Uterus (tissue), 4 donors: ENCODE measurements around the gene KDELR3. TPM values are rescaled to one million over a fixed set of nuclear protein-coding genes. Genes with fewer than 3 reads are reported as not detected.

ENCODE experiments used
- DNase-seq, 2 donors: peaks; one replicate each; pipeline ENCODE4 v3.0.0-alpha.2; 2019 to 2020
- H3K27ac ChIP-seq, 2 donors: fragments of 200-600 bp; sonication (generic); 1 replicate in 1 of 2; 2 replicates in 1 of 2; pipeline ENCODE4 v1.5.1; 2016 to 2018
- H3K27me3 ChIP-seq, 2 donors: fragments of 200-600 bp; sonication (generic); one replicate each; pipeline ENCODE4 v1.5.1; 2018 to 2019; ENCODE audit warnings: control low read depth in 1 of 2
- H3K36me3 ChIP-seq, 2 donors: fragments of 200-600 bp; sonication (generic); one replicate each; pipeline ENCODE4 v1.5.1; 2019; ENCODE audit warnings: control low read depth in 1 of 2
- H3K4me1 ChIP-seq, 2 donors: fragments of 200-600 bp; sonication (generic); one replicate each; pipeline ENCODE4 v1.5.1; 2018 to 2019; ENCODE audit warnings: control low read depth in 1 of 2
- H3K4me3 ChIP-seq, 2 donors: fragments of 200-600 bp; sonication (generic); 1 replicate in 1 of 2; 2 replicates in 1 of 2; pipeline ENCODE4 v1.5.1; 2018 to 2019; ENCODE audit warnings: mild to moderate bottlenecking in 1 of 2
- H3K9me3 ChIP-seq, 2 donors: fragments of 200-600 bp; sonication (generic); one replicate each; pipeline ENCODE4 v1.5.1; 2019; ENCODE audit warnings: control low read depth in 1 of 2
- POLR2A ChIP-seq, 2 donors: fragments of 450-650 bp; IDR thresholded peaks; one replicate each; pipeline ENCODE4 v1.6.1; 2016; ENCODE audit warnings: antibody characterized with exemption in 2 of 2, mild to moderate bottlenecking in 1 of 2, moderate library complexity in 1 of 2
- intact Hi-C: fragments of 100-400 bp; cut with DNase I; formaldehyde crosslinking; loops from one replicate; pipeline ENCODE4 v1.15.1; 2023; ENCODE audit warnings: low total_unique reads
- total RNA-seq, 4 donors: library from RNA; depleted of rRNA in 3 of 4; stranded (reverse); fragments of >200 nt in 3 of 4; gene quantifications; one replicate each; pipeline versions ENCODE4 v1.1.0 to v1.2.4, GENCODE V29; 2014 to 2023
- TF ChIP-seq, protein P1 (sequence below), 4 experiments: fragments of 200-600 bp in 2 of 4; fragments of 450-650 bp in 2 of 4; sonication (generic) in 2 of 4; IDR thresholded peaks; one replicate each; pipeline ENCODE4 v1.5.1; 2016 to 2019; ENCODE audit warnings: antibody characterized with exemption in 4 of 4, mild to moderate bottlenecking in 2 of 4, moderate library complexity in 1 of 4
- donor health status: DM: yes; HTN: yes; CAD: no.

The KDELR3 gene
- total RNA-seq, 4 donors from 2014 or later, result 0.77 to 43.1 (median 4.7) TPM; not detected in 1

DNA sequence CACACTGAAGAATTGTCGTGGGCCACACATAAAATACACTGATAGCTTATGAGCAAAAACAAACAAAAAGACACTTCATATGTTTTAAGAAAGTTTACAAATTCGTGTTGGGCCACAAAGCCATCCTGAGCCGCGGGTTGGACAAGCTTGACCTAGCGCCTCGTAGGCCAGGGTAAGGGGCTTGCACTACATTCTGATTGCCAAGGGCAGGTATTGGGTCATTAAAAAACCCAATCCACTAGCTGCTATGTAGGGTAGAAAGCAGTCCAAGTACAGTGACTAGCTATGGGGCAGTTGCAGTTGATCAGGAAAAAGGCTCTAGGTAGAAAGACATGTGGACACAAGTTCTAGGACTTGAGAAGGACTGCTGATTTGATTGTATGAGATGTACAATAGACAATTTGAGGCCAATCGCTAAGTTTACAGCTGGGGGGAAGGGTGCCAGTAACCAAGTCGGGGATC, 14.0 kb downstream of the KDELR3 start:
- TF ChIP-seq, protein P1, sequence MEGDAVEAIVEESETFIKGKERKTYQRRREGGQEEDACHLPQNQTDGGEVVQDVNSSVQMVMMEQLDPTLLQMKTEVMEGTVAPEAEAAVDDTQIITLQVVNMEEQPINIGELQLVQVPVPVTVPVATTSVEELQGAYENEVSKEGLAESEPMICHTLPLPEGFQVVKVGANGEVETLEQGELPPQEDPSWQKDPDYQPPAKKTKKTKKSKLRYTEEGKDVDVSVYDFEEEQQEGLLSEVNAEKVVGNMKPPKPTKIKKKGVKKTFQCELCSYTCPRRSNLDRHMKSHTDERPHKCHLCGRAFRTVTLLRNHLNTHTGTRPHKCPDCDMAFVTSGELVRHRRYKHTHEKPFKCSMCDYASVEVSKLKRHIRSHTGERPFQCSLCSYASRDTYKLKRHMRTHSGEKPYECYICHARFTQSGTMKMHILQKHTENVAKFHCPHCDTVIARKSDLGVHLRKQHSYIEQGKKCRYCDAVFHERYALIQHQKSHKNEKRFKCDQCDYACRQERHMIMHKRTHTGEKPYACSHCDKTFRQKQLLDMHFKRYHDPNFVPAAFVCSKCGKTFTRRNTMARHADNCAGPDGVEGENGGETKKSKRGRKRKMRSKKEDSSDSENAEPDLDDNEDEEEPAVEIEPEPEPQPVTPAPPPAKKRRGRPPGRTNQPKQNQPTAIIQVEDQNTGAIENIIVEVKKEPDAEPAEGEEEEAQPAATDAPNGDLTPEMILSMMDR (IDR thresholded peaks at IDR 0.05), result no peak
- TF ChIP-seq POLR2A (IDR thresholded peaks at IDR 0.05), result no peak
- Histone ChIP-seq H3K4me1 (no peaks in the 10 kb centered on the region), H3K9me3 (no peaks in the 10 kb centered on the region), H3K36me3 (no peaks in the 10 kb centered on the region), H3K4me3 (no peak overlapping the region), H3K27me3 (no peaks in the 10 kb centered on the region), H3K27ac (no peak overlapping the region)
- intact Hi-C loops, result no loop called here
- DNase-seq, result no peak

DNA sequence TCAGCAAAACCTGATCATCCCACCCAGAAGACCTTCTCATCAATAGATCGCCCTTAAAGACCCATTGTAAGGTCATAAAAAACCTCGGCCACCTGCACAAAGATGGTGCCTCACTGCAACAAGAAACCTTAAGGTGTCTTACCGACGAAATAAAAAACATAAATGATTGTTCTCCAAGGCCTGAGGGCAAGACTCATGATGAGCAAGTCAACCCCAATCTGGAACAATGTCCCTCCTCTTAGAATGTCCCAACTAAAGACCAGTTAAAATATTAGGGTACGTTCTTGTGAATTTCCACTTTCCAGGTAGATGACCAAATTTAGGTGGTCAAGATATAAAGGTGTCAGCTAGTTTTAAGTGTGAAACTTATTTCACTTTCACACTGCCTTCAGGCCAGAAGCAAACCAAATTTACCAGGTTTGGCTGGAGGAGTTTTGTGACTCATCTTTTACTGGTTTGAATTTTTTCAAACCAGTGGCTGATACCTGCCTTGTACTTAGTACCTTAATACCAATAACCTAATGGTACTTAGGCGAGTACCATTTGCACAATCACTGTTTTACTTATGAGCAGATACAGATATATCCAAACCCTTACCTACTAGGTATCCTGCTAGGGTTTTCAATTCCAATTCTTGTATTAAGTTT, 14.9 kb downstream of the KDELR3 start:
- H3K36me3 ChIP-seq, result no peaks in the 10 kb centered on the region
- H3K27me3 ChIP-seq, result no peaks in the 10 kb centered on the region
- intact Hi-C loops, result no loop called here
- H3K4me3 ChIP-seq, result no peak overlapping the region
- no peak for DNase-seq
- no peak overlapping the region for H3K27ac ChIP-seq
- TF ChIP-seq, protein P1 (IDR thresholded peaks at IDR 0.05), result no peak
- H3K9me3 ChIP-seq, result no peaks in the 10 kb centered on the region
- no peaks in the 10 kb centered on the region for H3K4me1 ChIP-seq

DNA sequence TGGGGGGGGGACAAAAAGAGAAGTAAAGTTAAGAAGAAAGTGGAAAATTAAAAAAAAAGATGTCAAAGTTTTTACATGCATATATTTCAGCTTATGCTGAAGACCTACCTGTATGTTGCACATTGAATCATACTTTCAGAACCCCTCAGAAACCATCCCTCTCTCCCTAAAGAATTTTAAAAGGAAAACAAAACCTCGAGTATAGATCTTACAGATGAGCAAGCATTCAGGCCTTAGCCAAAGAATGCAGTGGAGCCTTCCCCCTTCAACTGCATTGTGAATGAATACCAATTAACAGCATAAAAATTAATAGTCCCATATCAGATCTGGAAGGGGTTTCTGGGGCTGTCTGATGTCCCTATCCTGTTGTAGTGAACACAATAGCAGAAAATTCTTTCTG, 16.3 kb downstream of the KDELR3 start:
- H3K4me1 ChIP-seq, result no peaks in the 10 kb centered on the region
- H3K9me3 ChIP-seq, result no peaks in the 10 kb centered on the region
- H3K27me3 ChIP-seq, result no peaks in the 10 kb centered on the region
- no peak for DNase-seq
- intact Hi-C loops, result no loop called here
- TF ChIP-seq POLR2A (IDR thresholded peaks at IDR 0.05), result no peak
- TF ChIP-seq, protein P1 (IDR thresholded peaks at IDR 0.05), result no peak
- H3K4me3 ChIP-seq, result no peak overlapping the region
- H3K27ac ChIP-seq, result no peak overlapping the region
- peaks cover 0 to 3% of the 10 kb centered on the region in 2 donors for H3K36me3 ChIP-seq

DNA sequence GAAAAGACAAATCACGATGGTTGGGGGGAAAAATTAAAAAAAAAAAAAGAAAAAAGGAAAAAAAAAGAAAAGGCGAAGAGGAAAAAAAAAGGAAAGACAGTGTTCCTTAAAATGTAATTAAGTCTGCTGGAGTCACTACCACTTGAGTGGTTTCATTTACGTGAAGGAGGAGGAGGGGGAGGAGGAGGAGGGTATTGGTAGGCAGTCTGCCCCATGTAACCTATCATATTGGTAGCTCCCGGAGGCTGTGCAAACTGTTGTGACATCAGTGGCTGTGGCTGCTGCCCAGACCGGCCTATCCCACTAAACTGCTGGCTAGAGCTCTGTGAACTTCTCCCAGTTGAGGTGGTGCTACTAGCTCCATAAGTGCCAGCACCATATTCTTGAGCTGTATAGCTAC, 17.9 kb downstream of the KDELR3 start:
- H3K27me3 ChIP-seq, result no peaks in the 10 kb centered on the region
- intact Hi-C loops, result no loop called here
- no peak for DNase-seq
- H3K9me3 ChIP-seq, result no peaks in the 10 kb centered on the region
- no peak overlapping the region for H3K27ac ChIP-seq
- no peak overlapping the region for H3K4me3 ChIP-seq
- no peaks in the 10 kb centered on the region for H3K4me1 ChIP-seq
- H3K36me3 ChIP-seq, result peaks cover 0 to 3% of the 10 kb centered on the region in 2 donors
- TF ChIP-seq, protein P1 (IDR thresholded peaks at IDR 0.05), result no peak
- no peak for TF ChIP-seq POLR2A (IDR thresholded peaks at IDR 0.05)

DNA sequence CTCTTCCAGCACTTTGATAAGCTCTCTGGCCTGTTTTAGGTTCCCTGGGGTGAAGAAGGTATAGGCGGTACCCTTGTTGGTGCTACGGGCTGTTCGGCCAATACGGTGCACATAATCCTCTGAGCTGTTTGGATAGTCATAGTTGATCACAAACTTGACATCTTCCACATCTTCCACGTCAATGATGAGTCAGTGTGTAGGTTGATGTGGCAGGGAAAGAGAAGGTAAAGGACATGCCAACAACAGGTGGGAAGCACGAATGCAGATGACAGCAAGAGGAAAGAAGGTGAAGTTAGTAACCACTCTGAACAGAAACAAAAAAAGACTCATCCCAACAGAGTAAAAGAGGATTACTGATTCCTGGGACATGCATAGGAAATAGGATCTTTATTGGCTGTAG, 20.1 kb downstream of the KDELR3 start:
- DNase-seq, result no peak
- Histone ChIP-seq H3K36me3 (peaks cover 0 to 3% of the 10 kb centered on the region in 2 donors), H3K9me3 (no peaks in the 10 kb centered on the region), H3K27me3 (no peaks in the 10 kb centered on the region), H3K4me1 (no peaks in the 10 kb centered on the region), H3K4me3 (no peak overlapping the region), H3K27ac (no peak overlapping the region)
- intact Hi-C loops, result no loop called here
- no peak for TF ChIP-seq POLR2A (IDR thresholded peaks at IDR 0.05)
- TF ChIP-seq, protein P1 (IDR thresholded peaks at IDR 0.05), result no peak
